Measurements from ENCODE around the gene CFLAR. TPM values are rescaled to one million over a fixed set of nuclear protein-coding genes. Genes with fewer than 3 reads are reported as not detected.

CFLAR gene
- 10 to 100 TPM; 12.8 to 53.3 (median 46.8) TPM for polyA plus RNA-seq (ENCODE audit: low read depth in 6 of 6)

DNA sequence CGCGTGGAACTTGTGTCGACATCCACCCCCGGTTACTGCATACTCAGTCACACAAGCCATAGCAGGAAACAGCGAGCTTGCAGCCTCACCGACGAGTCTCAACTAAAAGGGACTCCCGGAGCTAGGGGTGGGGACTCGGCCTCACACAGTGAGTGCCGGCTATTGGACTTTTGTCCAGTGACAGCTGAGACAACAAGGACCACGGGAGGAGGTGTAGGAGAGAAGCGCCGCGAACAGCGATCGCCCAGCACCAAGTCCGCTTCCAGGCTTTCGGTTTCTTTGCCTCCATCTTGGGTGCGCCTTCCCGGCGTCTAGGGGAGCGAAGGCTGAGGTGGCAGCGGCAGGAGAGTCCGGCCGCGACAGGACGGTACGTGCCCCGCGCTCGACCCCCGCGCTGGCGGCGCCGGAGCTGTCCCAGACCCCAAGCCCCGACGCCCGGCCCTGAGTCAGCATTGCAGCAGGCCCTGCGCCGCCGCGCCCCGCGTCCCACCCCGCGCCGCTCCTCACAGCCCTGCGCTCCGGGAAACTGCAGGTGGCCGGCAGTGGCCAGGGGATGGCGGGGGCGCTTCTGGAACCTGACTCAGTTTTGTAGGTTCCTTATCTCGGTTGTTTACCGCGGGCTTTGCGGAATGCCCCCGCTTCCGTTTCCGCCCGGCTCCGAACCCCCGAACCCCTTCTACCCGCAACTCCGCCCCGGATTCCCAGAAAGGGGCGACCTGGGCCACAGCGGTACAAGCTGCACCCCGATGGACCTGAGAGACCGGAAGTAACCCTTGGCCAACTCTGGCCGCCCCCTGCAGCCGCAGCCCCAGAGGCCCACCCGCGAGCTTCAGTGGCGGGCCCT is at the start of gene CFLAR:
Gene CFLAR (plus strand): TSS at position 50 of the 844 bp plus-strand sequence. CDS start 13,702 bp downstream, outside the sequence.
- Mint-ChIP-seq H3K27ac (peak within 1 kb of the TSS; percentile 98 to 100 (median 99)), H3K4me1 (peaks cover 47 to 76% (median 64%) of the 10 kb centered on the region in 3 donors), H3K36me3 (no peaks in the 10 kb centered on the region), H3K27me3 (no peaks in the 10 kb centered on the region), H3K9me3 (no peaks in the 10 kb centered on the region), H3K4me3 (peak within 1 kb of the TSS; percentile 89 to 100 (median 99))
- DNase-seq (peak; percentile 73), ATAC-seq (ENCODE audit: low read depth in 2 of 2) (peak; percentile 31 to 37)

GRCh38 chr2:201070948-201071478 is 45.0 kb upstream of the CFLAR start:
- no peaks in the 10 kb centered on the region for H3K36me3 Mint-ChIP-seq
- no peaks in the 10 kb centered on the region for H3K27me3 Mint-ChIP-seq
- peak overlapping the region; percentile 90 to 98 (median 97) for H3K27ac Mint-ChIP-seq
- H3K9me3 Mint-ChIP-seq, result no peaks in the 10 kb centered on the region
- peak; percentile 31 to 37 for ATAC-seq (ENCODE audit: low read depth in 2 of 2)
- peaks cover 33 to 57% (median 43%) of the 10 kb centered on the region in 3 donors for H3K4me1 Mint-ChIP-seq
- H3K4me3 Mint-ChIP-seq, result peak overlapping the region; percentile 92 to 100 (median 98)
- no peak for DNase-seq

- Mint-ChIP-seq H3K36me3 (no peaks in the 10 kb centered on the region), H3K9me3 (no peaks in the 10 kb centered on the region), H3K4me1 (peaks cover 33 to 51% (median 41%) of the 10 kb centered on the region in 3 donors), H3K27ac (peak within 1 kb of the TSS; percentile 90 to 98 (median 97)), H3K27me3 (no peaks in the 10 kb centered on the region), H3K4me3 (peak within 1 kb of the TSS; percentile 92 to 100 (median 98))
- ATAC-seq (ENCODE audit: low read depth in 2 of 2) (peak; percentile 96), DNase-seq (peak; percentile 94)
Measured at GRCh38 chr2:201071479-201072200, 44.3 kb upstream of the CFLAR start, which contains the start of the genes HYCC2 and NDUFB3. HYCC2 (minus strand) TSS chr2:201071671; CDS start chr2:201024009, 47,662 bp downstream. NDUFB3 (plus strand) TSS chr2:201072001; CDS start chr2:201078883, 6,882 bp downstream.

DNA sequence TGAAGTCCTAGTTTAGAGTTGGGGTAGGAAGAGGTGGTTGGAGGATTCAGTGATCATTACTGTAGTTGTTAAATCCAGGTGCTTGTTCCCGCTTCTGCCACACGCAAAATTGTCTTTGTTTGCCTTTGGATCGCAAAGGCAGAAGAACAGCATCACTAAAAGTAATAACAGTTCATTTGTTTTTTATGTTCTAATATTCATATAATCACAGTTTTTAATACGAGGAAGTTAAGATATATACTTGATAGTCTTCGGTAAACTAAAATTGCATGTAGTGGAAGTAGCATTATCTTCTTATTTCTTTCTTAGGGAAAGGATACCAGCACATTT is 43.8 kb upstream of the CFLAR start:
- Mint-ChIP-seq H3K27me3 (no peaks in the 10 kb centered on the region), H3K4me1 (peaks cover 33 to 49% (median 37%) of the 10 kb centered on the region in 3 donors), H3K4me3 (peak overlapping the region; percentile 92 to 100 (median 98)), H3K9me3 (no peaks in the 10 kb centered on the region), H3K27ac (peak overlapping the region; percentile 90 to 98 (median 97)), H3K36me3 (no peaks in the 10 kb centered on the region)
- DNase-seq (no peak), ATAC-seq (ENCODE audit: low read depth in 2 of 2) (no peak)

DNA sequence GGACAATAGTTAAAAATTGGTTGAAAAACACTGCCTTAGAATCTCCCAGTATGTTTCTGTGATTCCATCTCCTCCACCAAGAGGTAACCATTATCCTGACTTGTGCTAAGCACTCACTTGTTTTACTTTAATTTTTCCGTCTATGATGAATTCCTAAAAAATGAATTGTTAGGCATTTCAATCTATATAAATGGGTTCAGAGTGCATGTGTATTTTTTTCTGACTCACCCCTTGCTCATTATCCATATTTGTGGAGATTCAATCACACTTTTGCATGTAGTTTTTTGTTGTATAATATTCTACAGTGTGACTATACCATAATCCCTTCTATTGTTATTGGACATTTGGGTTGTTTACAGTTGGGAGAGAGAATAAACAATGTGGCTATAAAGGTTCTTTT is 42.9 kb upstream of the CFLAR start:
- peak overlapping the region; percentile 9 to 99 (median 51) for H3K4me3 Mint-ChIP-seq
- H3K9me3 Mint-ChIP-seq, result no peaks in the 10 kb centered on the region
- no peaks in the 10 kb centered on the region for H3K36me3 Mint-ChIP-seq
- DNase-seq (no peak), ATAC-seq (ENCODE audit: low read depth in 2 of 2) (no peak)
- H3K27me3 Mint-ChIP-seq, result no peaks in the 10 kb centered on the region
- H3K27ac Mint-ChIP-seq, result peak overlapping the region in 2 of 6 donors; percentile 33 to 40
- H3K4me1 Mint-ChIP-seq, result peaks cover 33 to 51% (median 37%) of the 10 kb centered on the region in 3 donors

DNA sequence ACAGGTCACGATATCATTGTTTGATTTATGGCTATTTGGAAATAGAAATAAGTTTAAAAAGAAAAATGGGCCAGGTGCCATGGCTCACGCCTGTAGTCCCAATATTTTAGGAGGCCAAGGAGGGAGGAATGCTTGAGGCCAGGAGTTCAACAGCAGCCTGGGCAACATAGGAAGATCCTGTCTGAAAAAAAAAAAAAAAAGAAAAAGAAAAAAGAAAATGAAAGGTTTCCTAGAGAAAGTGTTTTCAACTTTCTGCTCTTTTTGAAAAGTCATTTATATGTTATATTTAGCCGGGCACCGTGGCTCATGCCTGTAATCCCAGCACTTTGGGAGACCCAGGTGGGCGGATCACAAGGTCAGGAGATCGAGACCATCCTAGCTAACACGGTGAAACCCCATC is 41.0 kb upstream of the CFLAR start:
- H3K27me3 Mint-ChIP-seq, result no peaks in the 10 kb centered on the region
- H3K4me3 Mint-ChIP-seq, result peak overlapping the region in 1 of 8 donors; percentile 65
- ATAC-seq (ENCODE audit: low read depth in 2 of 2) (no peak), DNase-seq (no peak)
- peak overlapping the region in 2 of 6 donors; percentile 40 to 66 for H3K27ac Mint-ChIP-seq
- H3K4me1 Mint-ChIP-seq, result peaks cover 21 to 38% (median 23%) of the 10 kb centered on the region in 3 donors
- no peaks in the 10 kb centered on the region for H3K9me3 Mint-ChIP-seq
- no peaks in the 10 kb centered on the region for H3K36me3 Mint-ChIP-seq

DNA sequence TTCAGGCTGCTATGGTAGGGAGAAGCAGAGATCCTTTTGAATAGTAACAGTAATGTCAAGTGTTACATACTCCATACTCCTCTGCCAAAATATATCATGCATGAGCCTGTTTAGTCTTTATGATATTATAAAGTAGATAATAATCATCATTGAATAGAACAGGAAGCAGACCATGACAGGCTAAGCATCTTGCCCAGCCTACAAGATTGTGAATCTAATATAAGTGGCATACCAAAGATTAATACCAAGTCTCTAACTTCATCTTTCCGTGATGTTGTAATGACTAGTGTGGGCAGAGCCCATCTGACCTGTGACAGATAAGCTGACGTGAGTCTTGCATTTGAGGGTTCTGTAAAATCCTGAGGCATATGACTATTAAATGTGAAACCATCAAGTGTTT is 31.1 kb upstream of the CFLAR start:
- H3K27me3 Mint-ChIP-seq, result no peaks in the 10 kb centered on the region
- H3K9me3 Mint-ChIP-seq, result no peaks in the 10 kb centered on the region
- no peak overlapping the region for H3K4me3 Mint-ChIP-seq
- peak overlapping the region in 1 of 6 donors; percentile 49 for H3K27ac Mint-ChIP-seq
- no peaks in the 10 kb centered on the region for H3K36me3 Mint-ChIP-seq
- ATAC-seq (ENCODE audit: low read depth in 2 of 2), result no peak
- no peaks in the 10 kb centered on the region for H3K4me1 Mint-ChIP-seq
- DNase-seq, result no peak

GRCh38 chr2:201090574-201090973 is 25.4 kb upstream of the CFLAR start:
- no peak for DNase-seq
- Mint-ChIP-seq H3K4me1 (peaks cover 0 to 4% (median 0%) of the 10 kb centered on the region in 3 donors), H3K27ac (peak overlapping the region in 2 of 6 donors; percentile 29 to 68), H3K36me3 (no peaks in the 10 kb centered on the region), H3K9me3 (no peaks in the 10 kb centered on the region), H3K4me3 (no peak overlapping the region), H3K27me3 (no peaks in the 10 kb centered on the region)
- ATAC-seq (ENCODE audit: low read depth in 2 of 2), result no peak

GRCh38 chr2:201093573-201093972 is 22.4 kb upstream of the CFLAR start:
- DNase-seq, result no peak
- Mint-ChIP-seq H3K27ac (no peak overlapping the region), H3K4me3 (no peak overlapping the region), H3K27me3 (no peaks in the 10 kb centered on the region), H3K9me3 (no peaks in the 10 kb centered on the region), H3K36me3 (no peaks in the 10 kb centered on the region), H3K4me1 (peaks cover 0 to 4% (median 0%) of the 10 kb centered on the region in 3 donors)
- no peak for ATAC-seq (ENCODE audit: low read depth in 2 of 2)

- DNase-seq (no peak), ATAC-seq (ENCODE audit: low read depth in 2 of 2) (no peak)
- peaks cover 0 to under 1% of the 10 kb centered on the region in 2 donors for H3K36me3 Mint-ChIP-seq
- H3K27ac Mint-ChIP-seq, result no peak overlapping the region
- H3K27me3 Mint-ChIP-seq, result no peaks in the 10 kb centered on the region
- H3K9me3 Mint-ChIP-seq, result no peaks in the 10 kb centered on the region
- H3K4me3 Mint-ChIP-seq, result no peak overlapping the region
- peaks cover 0 to 4% (median 0%) of the 10 kb centered on the region in 3 donors for H3K4me1 Mint-ChIP-seq
Measured at GRCh38 chr2:201100497-201100896, 15.5 kb upstream of the CFLAR start.

GRCh38 chr2:201105759-201106158 is 10.2 kb upstream of the CFLAR start:
- DNase-seq (no peak), ATAC-seq (ENCODE audit: low read depth in 2 of 2) (no peak)
- H3K9me3 Mint-ChIP-seq, result no peaks in the 10 kb centered on the region
- H3K27me3 Mint-ChIP-seq, result no peaks in the 10 kb centered on the region
- peak overlapping the region in 1 of 6 donors; percentile 39 for H3K27ac Mint-ChIP-seq
- peaks cover 12 to 15% of the 10 kb centered on the region in 2 donors for H3K36me3 Mint-ChIP-seq
- H3K4me1 Mint-ChIP-seq, result peaks cover 0 to 4% (median under 1%) of the 10 kb centered on the region in 3 donors
- no peak overlapping the region for H3K4me3 Mint-ChIP-seq

- Mint-ChIP-seq H3K4me1 (peaks cover 3 to 8% (median 4%) of the 10 kb centered on the region in 3 donors), H3K27ac (no peak overlapping the region), H3K9me3 (no peaks in the 10 kb centered on the region), H3K27me3 (no peaks in the 10 kb centered on the region), H3K36me3 (peaks cover 12 to 15% of the 10 kb centered on the region in 2 donors), H3K4me3 (no peak overlapping the region)
- no peak for DNase-seq
- no peak for ATAC-seq (ENCODE audit: low read depth in 2 of 2)
Measured at GRCh38 chr2:201107624-201108023, 8.3 kb upstream of the CFLAR start.

- H3K27ac Mint-ChIP-seq, result no peak overlapping the region
- H3K27me3 Mint-ChIP-seq, result no peaks in the 10 kb centered on the region
Measured at GRCh38 chr2:201108341-201108740, 7.6 kb upstream of the CFLAR start.

More at GRCh38 chr2:201108341-201108740, 7.6 kb upstream of the CFLAR start:
- DNase-seq (no peak), ATAC-seq (ENCODE audit: low read depth in 2 of 2) (no peak)
- Mint-ChIP-seq H3K36me3 (peaks cover 12 to 15% of the 10 kb centered on the region in 2 donors), H3K9me3 (no peaks in the 10 kb centered on the region), H3K4me1 (peaks cover 5 to 10% (median 6%) of the 10 kb centered on the region in 3 donors), H3K4me3 (no peak overlapping the region)

Measured in naive B cell (primary cell).